Pons (tissue), 1 donor: Measurements from ENCODE around the gene PKN1.
"Not testable (repeated sequence)": the region's sequence is repeated elsewhere in the genome, so short reads cannot be mapped to it uniquely, and the experiment has no call there.

Experiments used
- DNase-seq: peaks from one replicate; pipeline ENCODE4 v3.0.0-alpha.2; 2016; ENCODE audit warnings: low spot score

The PKN1 gene

DNA sequence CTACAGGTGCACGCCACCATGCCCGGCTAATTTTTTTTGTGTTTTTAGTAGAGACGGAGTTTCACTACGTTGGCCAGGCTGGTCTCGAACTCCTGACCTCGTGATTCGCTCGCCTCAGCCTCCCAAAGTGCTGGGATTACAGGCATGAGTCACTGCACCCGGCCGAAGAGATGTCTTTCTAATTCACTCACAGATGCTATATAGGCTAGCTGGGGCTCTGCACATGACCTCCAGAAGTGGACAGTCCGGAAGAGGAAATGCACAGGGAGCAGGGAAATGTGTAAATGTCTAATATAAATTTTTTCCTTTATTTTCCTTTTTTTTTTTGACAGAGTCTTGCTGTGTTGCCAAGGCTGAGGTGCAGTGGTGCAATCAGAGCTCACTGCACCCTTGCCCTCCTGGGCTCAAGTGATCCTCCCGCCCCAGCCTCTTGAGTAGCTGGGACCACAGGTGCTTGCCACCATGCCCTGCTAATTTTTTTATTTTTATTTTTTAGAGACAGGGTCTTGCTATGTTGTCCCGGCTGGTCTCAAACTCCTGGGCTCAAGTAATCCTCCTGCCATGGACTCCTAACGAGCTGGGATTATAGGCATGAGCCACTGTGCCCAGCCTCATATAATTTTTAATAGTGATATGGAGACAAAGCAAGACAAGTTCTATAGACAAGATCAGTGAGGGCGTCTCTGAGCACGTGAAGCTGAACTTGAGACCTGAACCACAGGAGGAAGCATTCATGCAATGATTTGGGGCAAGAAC, 54.4 kb downstream of the PKN1 start:
- no peak for DNase-seq

DNA sequence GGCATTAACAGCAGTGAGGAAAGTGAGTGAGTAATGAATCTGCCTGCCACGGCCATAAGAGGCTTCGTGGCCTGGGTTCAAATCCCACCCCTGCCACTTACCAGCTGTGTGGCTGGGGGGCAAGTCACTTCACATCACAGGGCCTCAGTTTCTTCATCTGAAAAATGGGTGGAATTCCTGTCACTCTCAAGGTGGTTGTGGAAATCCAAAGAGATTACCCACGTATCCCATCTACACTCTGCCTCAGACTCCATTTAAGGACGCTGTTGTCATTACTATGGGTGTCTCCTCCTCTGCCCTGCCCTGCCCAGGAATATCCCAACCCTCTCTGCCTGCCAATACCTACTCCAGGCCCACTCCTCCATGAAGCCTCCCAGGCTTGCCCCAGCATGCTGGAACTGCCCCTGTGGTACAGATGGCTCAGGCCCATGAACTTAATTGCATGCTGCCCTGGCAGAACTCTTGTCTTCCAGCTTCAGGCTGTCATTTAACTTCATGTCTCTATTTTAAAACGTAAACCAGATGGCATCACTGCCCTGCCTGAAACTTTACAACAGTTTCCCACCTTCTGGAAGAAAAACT, 59.7 kb downstream of the PKN1 start:
- no peak for DNase-seq

DNA sequence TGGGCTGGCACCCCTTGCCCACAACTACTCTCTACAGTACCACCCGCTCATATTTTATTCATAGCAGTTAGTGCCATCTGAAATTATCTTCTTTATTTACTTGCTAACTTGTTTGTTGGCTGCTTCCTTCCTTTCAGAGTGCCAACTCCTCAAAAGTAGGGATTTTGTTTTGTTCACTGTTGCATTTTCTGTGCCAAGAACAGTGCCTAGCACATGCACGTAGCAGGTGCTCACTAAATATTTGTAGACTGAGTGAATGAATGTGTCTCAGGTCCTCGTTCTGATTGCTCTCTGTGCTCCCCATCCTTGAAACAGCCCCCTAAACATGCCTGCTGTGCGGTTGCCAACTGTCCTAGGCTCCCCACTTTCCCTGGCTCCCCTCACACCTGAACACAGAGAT, 61.3 kb downstream of the PKN1 start:
- no peak for DNase-seq

DNA sequence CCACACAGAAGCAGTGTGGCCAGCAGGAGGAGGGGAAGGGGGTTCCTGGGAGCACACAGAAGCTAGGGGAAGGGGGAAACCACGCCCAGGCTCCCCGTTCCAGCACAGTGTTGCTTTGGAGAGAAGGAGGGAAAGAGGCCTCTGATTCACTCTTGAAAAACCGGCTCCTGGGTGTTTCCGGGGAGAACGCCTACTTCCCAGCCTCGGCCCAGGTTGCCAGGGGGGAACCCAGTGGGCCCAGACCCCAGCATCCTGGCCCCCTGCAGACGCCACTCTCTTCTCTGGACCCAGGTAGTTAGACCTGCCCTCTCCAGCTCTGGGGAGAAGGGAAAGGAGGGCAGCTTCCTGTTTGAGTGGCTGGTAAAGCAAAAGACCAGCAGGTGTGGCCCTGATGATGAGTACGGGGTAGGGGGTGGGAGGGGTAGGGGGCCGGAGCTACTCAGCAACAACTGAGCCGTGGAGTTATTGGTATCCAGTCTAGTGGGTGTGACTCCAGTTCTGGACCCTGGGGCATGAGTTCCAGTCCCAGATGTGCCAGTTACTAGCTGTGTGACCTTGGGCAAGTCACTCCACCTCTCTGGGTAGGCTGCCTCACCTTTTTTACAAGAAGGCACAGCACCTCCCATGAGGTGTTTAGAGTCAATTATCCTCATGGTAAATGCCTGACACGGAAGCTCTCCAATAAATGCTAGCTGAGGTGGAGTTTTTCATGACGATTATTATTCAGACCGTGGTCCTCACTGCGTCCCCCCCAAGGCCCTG, 62.0 kb downstream of the PKN1 start:
- DNase-seq, result no peak

DNA sequence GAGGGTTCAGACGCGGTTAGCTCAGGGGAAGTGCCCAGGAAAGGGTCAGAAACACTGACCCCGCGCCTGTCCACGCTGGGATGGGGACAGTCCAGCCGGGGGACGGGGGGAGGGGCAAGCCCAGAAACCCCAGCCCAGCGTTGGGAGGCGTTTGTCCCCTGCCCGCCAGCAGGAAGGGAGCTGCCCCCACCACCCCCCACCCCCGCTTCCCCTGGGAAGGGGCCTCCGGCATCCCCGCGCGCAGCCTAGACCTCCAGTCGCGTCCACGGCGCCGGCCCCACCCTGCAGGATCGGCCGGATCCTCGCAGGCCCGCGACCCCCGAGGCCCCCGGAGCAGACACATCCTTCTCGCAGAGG, 62.5 kb downstream of the PKN1 start:
- DNase-seq, result no peak

DNA sequence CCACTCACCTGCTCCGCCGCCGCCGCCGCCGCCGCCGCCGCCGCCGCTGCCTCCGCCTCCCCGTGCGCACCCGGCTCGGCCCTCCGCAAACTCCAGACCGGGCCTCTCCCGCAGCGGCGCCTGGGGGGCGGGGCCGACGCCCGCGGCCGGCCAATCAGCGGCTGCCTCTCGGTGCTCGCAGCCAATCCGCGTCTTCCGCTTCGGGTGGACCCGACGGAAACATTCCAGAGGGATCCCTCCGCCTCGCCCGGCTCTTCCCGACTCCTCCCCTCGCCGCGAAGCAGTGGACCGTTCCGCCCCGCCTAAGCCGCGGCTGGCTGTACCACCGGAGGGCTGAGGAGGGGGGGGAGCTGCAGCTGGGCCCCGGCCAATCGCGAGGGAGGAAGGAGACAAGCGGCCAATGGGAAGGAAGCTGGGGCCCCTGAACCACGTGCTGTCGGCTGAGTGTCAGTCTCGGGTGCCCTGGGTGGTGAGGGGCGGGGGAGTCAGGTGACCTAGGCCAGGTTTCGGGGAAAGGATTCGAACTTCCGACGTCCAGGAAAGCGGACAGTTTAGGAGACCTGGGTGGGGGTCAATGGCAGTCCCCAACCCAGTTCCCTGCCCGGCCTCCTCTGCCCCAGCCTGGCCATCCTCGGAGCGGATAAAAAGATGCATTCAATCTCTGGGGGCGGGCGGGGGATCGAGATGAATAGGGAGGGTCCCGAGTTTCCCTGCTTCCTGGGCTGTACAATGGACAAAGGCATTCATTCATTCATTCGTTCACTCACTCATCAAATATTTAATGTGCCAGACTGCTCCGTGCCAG, 63.1 kb downstream of the PKN1 start, which contains the start of gene GIPC1:
Gene GIPC1, minus strand, starts transcription at position 99 of the 805 bp plus-strand sequence. CDS start 13,151 bp downstream, outside the sequence.
- DNase-seq, result peak; percentile 96

DNA sequence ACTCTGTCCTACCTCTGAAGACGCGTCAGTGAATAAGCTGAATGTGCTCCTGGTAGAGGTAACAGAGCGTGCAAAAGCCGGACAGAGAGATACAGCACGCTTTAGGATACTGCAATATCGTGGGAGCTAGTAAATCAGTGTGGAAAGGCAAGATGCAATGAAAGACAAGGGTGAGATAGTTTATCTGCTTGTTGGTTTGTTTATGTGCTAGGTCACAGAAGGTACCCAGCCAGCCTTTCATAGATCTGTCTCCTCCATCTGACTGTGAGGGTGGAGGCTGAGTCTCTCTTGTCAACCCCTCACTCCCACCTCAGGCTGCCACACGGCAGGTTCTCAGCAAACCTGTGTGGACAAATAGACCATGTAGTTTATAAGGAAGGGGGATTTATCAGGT, 63.7 kb downstream of the PKN1 start:
- DNase-seq, result no peak

DNA sequence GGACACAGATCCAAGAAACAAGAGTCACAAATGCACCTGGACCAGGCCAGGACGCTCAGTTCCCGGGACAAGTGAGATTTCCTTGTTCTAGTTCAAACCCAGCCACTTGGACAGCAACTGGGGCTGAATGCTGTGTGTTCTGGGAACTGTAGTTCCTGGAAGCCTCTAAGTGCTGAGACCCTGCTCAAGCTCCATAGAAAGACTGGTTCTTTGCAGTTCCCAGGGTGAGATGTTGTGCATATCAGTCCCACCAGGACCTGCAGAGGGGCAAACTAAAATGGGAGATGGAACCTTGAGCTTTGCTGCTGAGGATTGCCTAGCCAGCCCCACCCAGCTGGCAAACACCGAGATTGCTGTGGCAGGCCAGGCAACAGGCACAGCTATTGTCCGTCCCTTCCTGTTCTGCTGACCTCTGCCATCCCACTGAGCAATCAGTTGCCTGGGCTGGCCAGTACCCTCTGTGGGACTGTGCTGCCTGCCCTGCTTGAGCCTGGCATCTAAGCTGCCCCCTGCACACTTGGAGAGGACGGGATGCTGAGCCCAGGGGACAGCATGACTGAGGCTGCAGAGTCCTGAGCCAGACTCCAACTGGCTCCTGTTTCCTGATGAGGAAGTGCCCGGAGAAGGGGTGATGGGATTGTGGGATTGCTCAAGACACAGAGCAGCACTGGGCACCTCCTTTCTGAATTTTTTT, 64.3 kb downstream of the PKN1 start:
- peak; percentile 83 for DNase-seq

DNA sequence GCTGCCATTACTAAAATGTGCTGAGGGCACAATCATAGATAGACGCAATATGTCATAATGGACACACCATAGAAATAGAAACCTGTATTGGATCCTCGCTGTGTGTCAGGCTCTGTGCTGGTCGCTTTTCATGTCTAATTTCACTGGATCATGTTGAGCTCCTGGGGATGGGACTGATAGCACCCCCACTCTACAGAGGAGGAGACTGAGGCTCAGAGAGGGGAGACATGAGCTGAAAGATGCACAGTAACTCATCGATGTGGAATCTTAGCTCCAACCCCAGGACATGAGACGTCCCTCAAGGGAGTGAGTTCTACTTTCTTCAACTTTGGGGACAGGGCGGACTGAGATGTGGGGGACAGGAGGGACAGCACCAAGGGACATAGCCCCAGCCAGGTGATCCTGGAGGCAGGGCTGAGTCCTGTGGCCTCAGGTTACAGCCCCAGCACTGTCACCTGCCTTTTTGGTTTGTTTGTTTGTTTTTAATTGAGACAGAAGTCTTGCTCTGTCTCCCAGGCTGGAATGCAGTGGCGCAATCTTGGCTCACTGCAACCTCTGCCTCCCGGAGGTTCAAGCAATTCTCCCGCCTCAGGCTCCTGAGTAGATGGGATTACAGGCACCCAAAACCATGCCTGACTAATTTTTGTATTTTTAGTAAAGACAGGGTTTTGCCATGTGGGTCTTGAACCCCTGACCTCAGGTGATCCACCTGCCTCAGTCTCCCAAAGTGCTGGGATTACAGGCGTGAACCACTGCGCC, 69.4 kb downstream of the PKN1 start:
- DNase-seq, result no peak

DNA sequence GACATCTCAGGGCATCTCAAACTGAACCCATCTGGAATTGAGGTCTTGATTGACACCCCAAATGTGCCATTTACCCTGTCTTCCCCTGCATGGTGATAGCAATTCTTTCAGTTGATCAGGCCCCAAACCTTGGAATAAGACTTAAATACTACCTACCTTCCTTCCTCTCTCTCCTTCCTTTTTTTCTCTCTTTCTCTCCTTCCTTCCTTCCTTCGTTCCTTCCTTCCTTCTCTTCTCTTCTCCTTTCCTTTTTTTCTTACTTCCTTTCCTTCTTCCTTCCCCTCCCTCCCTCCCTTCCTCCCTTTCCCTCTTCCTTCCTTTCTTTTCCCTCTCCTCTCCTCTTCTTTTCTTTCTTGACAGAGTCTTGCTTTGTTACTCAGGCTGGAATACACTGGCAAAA, 70.2 kb downstream of the PKN1 start:
- DNase-seq, result no peak

DNA sequence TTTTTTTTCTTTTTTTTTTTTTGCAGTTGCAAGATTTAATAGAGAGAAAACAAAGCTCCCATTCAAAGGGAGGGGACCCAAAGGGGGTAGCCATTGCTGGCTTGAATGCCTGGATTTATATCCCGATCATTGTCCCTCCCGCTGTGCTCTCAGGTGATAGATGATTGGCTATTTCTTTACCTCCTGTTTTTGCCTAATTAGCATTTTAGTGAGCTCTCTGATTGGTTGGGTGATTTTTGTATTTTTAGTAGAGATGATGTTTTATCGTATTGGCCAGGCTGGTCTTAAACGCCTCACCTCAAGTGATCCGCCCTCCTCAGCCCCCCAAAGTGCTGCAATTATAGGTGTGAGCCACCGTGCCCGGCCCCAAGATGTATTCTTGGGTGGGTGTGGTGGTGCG, 71.5 kb downstream of the PKN1 start:
- DNase-seq, result not testable (repeated sequence)

DNA sequence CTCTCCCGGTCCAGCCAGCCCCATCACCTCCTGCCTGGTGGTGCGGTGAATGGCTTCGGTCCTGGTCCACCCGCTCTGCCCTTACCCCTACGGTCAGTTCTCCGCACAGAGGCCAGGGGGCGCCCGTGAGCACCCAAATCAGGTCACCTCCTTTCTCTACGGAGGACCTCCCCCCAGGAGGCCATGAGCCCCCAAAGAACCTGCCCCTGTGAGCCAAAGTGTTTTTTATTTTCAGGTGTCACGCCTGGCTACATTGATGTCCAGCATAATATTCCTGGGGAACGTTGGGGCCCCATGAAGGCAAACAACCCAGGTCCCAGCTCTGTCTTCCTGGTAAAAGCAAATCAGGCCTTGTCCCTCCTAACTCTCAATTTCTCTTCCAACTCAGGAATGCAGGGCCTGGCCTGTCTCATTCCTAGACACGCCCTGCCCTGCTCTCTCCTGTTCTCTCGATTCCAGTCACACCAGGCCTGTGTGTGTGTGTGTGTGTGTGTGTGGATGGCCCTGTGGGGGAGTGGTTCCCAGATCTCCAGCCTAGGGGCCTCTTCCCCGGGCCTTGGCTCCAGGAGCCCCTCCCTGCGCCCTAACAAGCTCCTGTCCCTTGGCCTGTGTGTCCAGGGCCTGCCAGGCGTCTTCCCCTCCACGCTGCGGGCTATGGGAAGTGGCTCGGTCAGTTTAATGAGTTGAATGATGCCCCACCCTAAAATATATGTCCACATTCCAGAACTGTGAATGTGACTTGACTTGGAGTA, 72.6 kb downstream of the PKN1 start:
- DNase-seq, result no peak

DNA sequence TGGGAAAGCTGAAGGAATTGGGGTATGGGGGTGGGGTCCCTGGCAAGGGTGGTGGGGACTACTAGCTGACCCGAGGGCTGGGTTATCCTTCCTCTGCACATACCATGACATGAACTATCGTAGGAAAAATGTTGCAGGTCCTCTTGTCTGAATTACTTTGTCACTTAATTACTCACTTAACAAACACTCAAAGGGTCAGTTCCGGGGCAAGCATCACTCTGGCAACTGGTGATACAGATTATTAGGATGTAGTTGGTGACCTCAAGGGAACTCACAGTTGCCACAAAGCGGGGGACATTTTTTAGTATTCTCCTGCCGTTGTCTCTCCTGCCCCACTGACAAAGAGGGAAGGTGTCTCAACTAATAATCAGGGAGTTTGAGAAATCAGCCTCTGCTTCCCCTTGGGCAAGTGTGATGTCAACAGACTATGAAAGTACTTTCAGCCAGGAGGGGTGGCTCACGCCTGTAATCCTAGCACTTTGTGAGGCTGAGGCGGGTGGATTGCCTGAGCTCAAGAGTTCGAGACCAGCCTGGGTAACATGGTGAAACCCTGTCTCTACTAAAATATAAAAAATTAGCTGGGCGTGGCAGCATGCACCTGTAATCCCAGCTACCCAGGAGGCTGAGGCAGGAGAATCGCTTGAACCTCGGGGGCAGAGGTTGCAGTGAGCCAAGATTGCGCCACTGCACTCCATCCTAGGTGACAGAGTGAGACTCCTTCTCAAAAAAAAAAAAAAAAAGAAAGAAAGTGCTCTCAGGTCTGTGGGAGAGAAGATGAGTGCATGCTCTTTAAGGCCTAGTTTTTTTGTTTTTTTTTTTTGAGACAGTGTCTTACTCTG, 74.8 kb downstream of the PKN1 start:
- no peak for DNase-seq

DNA sequence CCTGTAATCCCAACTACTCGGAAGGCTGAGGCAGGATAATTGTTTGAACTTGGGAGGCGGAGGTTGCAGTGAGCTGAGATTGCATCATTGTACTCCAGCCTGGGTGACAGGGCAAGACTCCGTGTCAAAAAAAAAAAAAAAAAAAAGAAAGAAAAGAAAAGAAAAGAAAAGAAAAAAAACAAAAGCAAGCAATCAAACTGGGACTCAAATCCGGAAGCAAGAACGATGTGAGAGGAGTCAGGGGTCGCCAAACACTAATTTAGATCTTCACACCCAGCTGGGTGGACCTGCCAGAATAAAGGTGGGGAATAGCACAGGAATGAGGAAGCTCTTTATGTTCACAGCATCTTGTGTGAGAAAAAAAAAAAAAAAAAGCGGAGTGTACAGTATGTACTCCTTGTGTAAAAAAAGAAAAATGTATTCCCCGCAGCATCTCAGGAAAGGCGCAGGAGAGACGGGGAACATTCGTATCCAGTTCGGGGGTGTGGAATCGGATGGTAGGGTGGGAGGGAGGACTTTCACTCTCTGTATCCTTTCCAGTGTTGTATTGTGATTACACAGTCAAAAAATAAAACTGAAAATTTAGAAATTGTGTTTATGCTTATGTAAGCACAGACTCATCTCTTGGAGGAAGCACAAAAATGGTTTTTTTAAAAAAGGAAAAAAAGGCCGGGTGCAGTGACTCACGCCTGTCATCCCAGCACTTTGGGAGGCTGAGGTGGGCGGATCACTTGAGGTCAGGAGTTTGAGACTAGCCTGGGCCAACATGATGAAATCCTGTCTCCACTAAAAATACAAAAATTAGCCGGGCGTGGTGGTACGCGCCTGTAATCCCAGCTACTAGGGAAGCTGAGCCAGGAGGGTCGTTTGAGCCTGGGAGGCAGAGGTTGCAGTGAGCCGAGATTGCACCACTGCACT, 77.5 kb downstream of the PKN1 start:
- DNase-seq, result no peak

DNA sequence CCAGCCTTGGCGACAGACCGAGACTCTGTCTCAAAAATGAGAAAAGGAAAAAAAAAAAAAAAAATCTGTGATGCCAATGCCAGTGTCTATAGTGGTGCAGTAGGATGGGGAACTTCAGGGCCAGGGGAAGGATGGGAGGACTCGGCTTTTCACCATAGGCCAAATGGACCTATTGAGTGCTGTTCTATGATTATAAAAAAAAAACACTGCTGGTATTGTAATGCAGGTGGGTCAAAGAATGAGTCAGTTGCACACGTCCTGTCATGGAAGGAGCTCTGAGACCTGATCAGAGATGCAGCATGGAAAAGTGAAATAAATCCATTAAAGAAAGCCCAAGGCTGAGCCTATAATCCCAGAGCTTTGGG, 78.1 kb downstream of the PKN1 start:
- DNase-seq, result no peak

DNA sequence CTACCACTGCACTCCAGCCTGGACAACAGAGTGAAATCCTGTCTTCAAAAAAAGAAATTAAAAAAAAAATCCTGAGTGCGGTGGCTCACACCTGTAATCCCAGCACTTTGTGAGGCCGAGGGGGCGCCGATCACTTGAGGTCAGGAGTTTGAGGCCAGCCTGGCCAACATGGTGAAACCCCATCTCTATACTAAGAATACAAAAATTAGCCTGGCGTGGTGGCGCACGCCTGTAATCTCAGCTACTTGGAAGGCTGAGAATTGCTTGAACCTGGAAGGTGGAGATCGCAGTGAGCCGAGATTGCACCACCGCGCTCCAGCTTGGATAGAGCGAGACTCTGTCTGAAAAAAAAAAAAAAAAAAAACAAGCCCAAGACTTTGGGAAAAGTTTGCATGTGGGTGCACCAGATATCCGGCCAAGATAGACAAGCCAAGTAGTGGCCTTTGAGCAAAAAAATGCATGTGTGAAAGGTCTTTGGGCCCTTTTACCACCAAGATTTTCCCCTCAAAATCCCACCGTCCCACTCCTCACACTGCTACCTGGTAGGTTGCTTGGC, 79.4 kb downstream of the PKN1 start:
- no peak for DNase-seq

DNA sequence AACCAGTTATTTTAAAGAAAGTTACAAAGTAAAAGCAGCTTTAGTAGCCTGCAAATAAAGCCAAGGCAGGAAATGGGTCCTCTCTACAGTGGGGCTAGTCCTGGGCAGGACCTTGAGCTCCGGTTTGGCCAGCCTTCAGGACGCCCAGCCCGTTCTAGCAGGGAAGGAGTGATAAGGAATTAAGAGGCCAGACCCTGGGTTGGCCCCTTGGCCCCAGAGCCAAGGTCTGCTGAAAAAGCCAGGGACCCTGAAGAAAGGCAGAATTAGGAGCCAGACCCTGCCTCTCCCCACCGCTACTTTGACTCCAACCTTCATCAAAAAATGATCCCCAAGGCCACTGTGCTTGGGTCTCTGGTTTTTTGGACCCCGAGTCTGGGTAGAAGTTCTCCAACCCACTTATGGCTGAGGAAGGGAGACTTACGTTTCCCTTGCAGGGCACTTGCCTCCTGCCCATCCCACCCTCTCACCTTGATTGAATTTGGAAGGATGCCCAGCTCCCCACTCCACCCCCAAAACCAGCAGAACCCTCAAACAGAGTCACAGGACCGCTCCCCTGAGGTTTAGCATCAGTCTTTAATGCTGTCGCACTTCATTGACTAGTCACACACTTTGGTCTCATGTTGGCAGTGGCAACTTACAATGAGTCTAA, 81.2 kb downstream of the PKN1 start:
- peak; percentile 75 for DNase-seq
